K562 (cell line): ENCODE measurements around the gene INSL3. TPM values are rescaled to one million over a fixed set of nuclear protein-coding genes. Genes with fewer than 3 reads are reported as not detected.

Source experiments
- ARNT ChIP-seq, 2 experiments: fragments of 450-650 bp; IDR thresholded peaks; 2 replicates each; pipeline ENCODE4 v1.6.1; 2016; ENCODE audit warnings: mild to moderate bottlenecking in 1 of 2
- BHLHE40 ChIP-seq: IDR thresholded peaks from 2 replicates; pipeline ENCODE4 v1.6.1; 2011; ENCODE audit warnings: low read length, improper control_type of control experiment
- CBFB ChIP-seq: sonication (generic); formaldehyde crosslinking; IDR thresholded peaks from 2 replicates; pipeline ENCODE4 v1.4.0; 2020; ENCODE audit warnings: mild to moderate bottlenecking, missing genetic modification reagents
- CBX1 ChIP-seq: sonication (generic); IDR thresholded peaks from 2 replicates; pipeline ENCODE4 v1.6.1; 2016; ENCODE audit warnings: antibody characterized with exemption, low read depth, mild to moderate bottlenecking
- CSDE1 ChIP-seq, 2 experiments: fragments of 450-650 bp; IDR thresholded peaks; 2 replicates each; pipeline ENCODE4 v1.6.1; 2016; ENCODE audit warnings: mild to moderate bottlenecking in 1 of 2
- ETV1 ChIP-seq: fragments of 450-650 bp; conservative IDR thresholded peaks from 2 replicates; pipeline ENCODE4 v1.6.1; 2016; ENCODE audit warnings: missing genetic modification characterization, control low read depth, low read depth, missing compliant biosample characterization
- GABPB2 ChIP-seq: fragments of 250-450 bp; sonication (Bioruptor Pico); conservative IDR thresholded peaks from 2 replicates; pipeline ENCODE4 v1.5.1; 2021; ENCODE audit warnings: mild to moderate bottlenecking
- IFI16 ChIP-seq: fragments of 250-450 bp; sonication (Bioruptor Pico); IDR thresholded peaks from 2 replicates; pipeline ENCODE4 v2.1.2; 2022; ENCODE audit warnings: mild to moderate bottlenecking, inconsistent platforms
- KAT8 ChIP-seq: fragments of 450-650 bp; IDR thresholded peaks from 2 replicates; pipeline ENCODE4 v1.6.1; 2016; ENCODE audit warnings: low read depth, mild to moderate bottlenecking
- MXD1 ChIP-seq: fragments of 250-450 bp; sonication (Bioruptor Pico); IDR thresholded peaks from 2 replicates; pipeline ENCODE4 v1.8.0; 2021; ENCODE audit warnings: borderline replicate concordance, mild to moderate bottlenecking, moderate library complexity; ENCODE audit not compliant: poor library complexity, severe bottlenecking
- NR4A1 ChIP-seq, 2 experiments: fragments of 250-450 bp in 1 of 2; fragments of 450-650 bp in 1 of 2; sonication (Bioruptor Pico) in 1 of 2; IDR thresholded peaks; 2 replicates each; pipeline versions ENCODE4 v1.4.0 to v1.6.1; 2016 to 2020; ENCODE audit warnings: mild to moderate bottlenecking in 2 of 2, missing compliant biosample characterization in 1 of 2, missing genetic modification characterization in 1 of 2, moderate library complexity in 1 of 2
- RUNX1 ChIP-seq: sonication (generic); IDR thresholded peaks from 2 replicates; pipeline ENCODE4 v1.6.1; 2016; ENCODE audit warnings: antibody characterized with exemption, low read depth
- SIN3A ChIP-seq, 2 experiments: fragments of 150-350 bp in 1 of 2; IDR thresholded peaks; 2 replicates each; pipeline ENCODE4 v1.6.1; 2011 to 2016; ENCODE audit warnings: borderline replicate concordance in 2 of 2, low read depth in 2 of 2, low read length in 2 of 2, mild to moderate bottlenecking in 2 of 2, moderate library complexity in 2 of 2; ENCODE audit not compliant: control insufficient read depth in 1 of 2
- TFAM ChIP-seq: fragments of 250-450 bp; sonication (Bioruptor Pico); conservative IDR thresholded peaks from 2 replicates; pipeline ENCODE4 v1.5.0; 2021; ENCODE audit warnings: mild to moderate bottlenecking, moderate library complexity
- ZBTB17 ChIP-seq: fragments of 450-650 bp; formaldehyde crosslinking; IDR thresholded peaks from 2 replicates; pipeline ENCODE4 v1.4.0; 2020; ENCODE audit warnings: mild to moderate bottlenecking
- ZNF655 ChIP-seq: fragments of 250-450 bp; sonication (Bioruptor Pico); IDR thresholded peaks from 2 replicates; pipeline ENCODE4 v1.5.0; 2021
- ZNF668 ChIP-seq: fragments of 250-450 bp; sonication (Bioruptor Pico); IDR thresholded peaks from 2 replicates; pipeline ENCODE4 v1.8.0; 2022; ENCODE audit warnings: mild to moderate bottlenecking, inconsistent platforms
- polyA plus RNA-seq, 8 experiments: library from polyadenylated mRNA; depleted of rRNA in 4 of 8; stranded (reverse) in 5 of 8; unstranded in 3 of 8; fragments of >200 nt; fragmentation: Nextera tagmentation in 2 of 8; fragmentation: Illumina TruSeq in 1 of 8; extraction: Ambion mirVana in 2 of 8; extraction: Trizol in 1 of 8; gene quantifications; 2 replicates each; pipeline versions ENCODE4 v1.2.1 to v1.2.3, GENCODE V29; 2011 to 2014; ENCODE audit warnings: inconsistent platforms in 1 of 8, missing spikeins in 1 of 8
- total RNA-seq, 7 experiments: library from RNA; depleted of rRNA in 6 of 7; stranded (reverse); fragments of >200 nt in 6 of 7; fragmentation: Illumina TruSeq in 2 of 7; extraction: Trizol in 2 of 7; gene quantifications; 2 replicates each; pipeline versions ENCODE4 v1.2.1 to v1.2.3, GENCODE V29; 2011 to 2021; ENCODE audit warnings: low replicate concordance in 1 of 7
- TF ChIP-seq, protein P1 (sequence below): fragments of 450-650 bp; IDR thresholded peaks from 2 replicates; pipeline ENCODE4 v1.6.1; 2016; ENCODE audit warnings: borderline replicate concordance
- TF ChIP-seq, protein P2 (sequence below), 2 experiments: fragments of 450-650 bp in 1 of 2; IDR thresholded peaks; 2 replicates each; pipeline ENCODE4 v1.6.1; 2011 to 2017; ENCODE audit warnings: low read depth in 2 of 2, antibody characterized with exemption in 1 of 2, borderline replicate concordance in 1 of 2, low read length in 1 of 2, mild to moderate bottlenecking in 1 of 2, mixed read lengths in 1 of 2; ENCODE audit not compliant: control insufficient read depth in 1 of 2

INSL3 gene
- total and polyA plus RNA-seq, 9 of the 15 experiments (the other 6 are each of a cell fraction or from before 2014, with no cell fraction given) = not detected

DNA sequence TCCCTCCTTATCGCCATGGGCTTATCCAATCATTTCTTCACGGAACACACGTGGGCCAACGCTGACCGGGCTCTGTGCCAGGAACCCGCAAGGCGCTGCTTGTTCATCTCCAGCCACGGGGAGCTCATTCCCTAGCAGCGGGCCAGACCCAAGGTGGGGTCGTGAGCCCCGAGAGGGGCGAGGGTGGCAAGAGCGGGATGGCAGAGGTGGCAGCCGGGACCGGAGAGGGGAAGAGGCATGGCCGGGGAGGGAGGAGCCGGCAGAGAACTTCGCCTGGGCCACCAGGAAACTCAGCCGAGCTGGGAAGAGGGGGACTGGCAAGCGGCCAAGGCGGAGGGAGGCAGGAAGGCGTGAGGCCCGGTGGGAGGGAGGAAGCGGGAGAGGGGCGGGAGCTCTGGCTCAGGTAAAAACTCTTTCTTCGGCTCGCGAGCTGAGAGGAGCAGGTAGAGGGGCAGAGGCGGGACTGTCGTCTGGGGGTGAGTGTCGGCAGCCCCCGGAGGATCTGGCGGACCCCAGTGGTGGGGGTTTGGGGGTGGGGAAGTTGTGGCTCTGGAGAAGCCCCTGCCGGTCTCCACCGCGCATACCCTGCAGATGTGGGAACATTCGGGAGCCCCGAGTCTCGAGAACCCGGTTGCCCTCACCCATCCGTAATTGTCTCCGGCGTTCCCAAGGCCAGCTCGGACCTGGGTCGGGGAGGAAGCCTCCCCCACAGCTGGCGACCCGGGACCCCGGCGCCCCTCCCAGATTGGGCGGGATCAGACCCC is 26.4 kb downstream of the INSL3 start, which contains the start of gene B3GNT3 (continued):
- TF ChIP-seq, protein P1, sequence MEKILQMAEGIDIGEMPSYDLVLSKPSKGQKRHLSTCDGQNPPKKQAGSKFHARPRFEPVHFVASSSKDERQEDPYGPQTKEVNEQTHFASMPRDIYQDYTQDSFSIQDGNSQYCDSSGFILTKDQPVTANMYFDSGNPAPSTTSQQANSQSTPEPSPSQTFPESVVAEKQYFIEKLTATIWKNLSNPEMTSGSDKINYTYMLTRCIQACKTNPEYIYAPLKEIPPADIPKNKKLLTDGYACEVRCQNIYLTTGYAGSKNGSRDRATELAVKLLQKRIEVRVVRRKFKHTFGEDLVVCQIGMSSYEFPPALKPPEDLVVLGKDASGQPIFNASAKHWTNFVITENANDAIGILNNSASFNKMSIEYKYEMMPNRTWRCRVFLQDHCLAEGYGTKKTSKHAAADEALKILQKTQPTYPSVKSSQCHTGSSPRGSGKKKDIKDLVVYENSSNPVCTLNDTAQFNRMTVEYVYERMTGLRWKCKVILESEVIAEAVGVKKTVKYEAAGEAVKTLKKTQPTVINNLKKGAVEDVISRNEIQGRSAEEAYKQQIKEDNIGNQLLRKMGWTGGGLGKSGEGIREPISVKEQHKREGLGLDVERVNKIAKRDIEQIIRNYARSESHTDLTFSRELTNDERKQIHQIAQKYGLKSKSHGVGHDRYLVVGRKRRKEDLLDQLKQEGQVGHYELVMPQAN = peak; percentile 69
- TF ChIP-seq SIN3A (IDR thresholded peaks at IDR 0.05; ENCODE audit: borderline replicate concordance in 2 of 2, control insufficient read depth in 1 of 2, low read depth in 2 of 2, low read length in 2 of 2) = no peak
- TF ChIP-seq ZBTB17 = peak; percentile 68; the same call in 1 of the 2 replicates
- TF ChIP-seq BHLHE40 = 0 out of 2 replicates have a peak, but pooled peaks have one; percentile 19
- no peak for TF ChIP-seq TFAM
- no peak for TF ChIP-seq CSDE1 (IDR thresholded peaks at IDR 0.05)
- no peak for TF ChIP-seq IFI16 (CRISPR knock-in tag)
- peak; percentile 95 for TF ChIP-seq CBX1
- no peak for TF ChIP-seq ARNT (IDR thresholded peaks at IDR 0.05)
- no peak for TF ChIP-seq RUNX1
- TF ChIP-seq ZNF668 (CRISPR knock-in tag) = no peak
- TF ChIP-seq, protein P2, sequence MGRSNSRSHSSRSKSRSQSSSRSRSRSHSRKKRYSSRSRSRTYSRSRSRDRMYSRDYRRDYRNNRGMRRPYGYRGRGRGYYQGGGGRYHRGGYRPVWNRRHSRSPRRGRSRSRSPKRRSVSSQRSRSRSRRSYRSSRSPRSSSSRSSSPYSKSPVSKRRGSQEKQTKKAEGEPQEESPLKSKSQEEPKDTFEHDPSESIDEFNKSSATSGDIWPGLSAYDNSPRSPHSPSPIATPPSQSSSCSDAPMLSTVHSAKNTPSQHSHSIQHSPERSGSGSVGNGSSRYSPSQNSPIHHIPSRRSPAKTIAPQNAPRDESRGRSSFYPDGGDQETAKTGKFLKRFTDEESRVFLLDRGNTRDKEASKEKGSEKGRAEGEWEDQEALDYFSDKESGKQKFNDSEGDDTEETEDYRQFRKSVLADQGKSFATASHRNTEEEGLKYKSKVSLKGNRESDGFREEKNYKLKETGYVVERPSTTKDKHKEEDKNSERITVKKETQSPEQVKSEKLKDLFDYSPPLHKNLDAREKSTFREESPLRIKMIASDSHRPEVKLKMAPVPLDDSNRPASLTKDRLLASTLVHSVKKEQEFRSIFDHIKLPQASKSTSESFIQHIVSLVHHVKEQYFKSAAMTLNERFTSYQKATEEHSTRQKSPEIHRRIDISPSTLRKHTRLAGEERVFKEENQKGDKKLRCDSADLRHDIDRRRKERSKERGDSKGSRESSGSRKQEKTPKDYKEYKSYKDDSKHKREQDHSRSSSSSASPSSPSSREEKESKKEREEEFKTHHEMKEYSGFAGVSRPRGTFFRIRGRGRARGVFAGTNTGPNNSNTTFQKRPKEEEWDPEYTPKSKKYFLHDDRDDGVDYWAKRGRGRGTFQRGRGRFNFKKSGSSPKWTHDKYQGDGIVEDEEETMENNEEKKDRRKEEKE (IDR thresholded peaks at IDR 0.05; ENCODE audit: borderline replicate concordance in 1 of 2, control insufficient read depth in 1 of 2, low read depth in 2 of 2, low read length in 1 of 2) = no peak
- no peak for TF ChIP-seq NR4A1 (CRISPR knock-in tag; IDR thresholded peaks at IDR 0.05)
- 0 out of 2 replicates have a peak, but pooled peaks have one; percentile 29 for TF ChIP-seq NR4A1 (tag; IDR thresholded peaks at IDR 0.05)
- TF ChIP-seq KAT8 = no peak
- TF ChIP-seq GABPB2 (CRISPR knock-in tag) = no peak
- TF ChIP-seq ZNF655 (CRISPR knock-in tag) = no peak
- TF ChIP-seq CBFB = peak; percentile 79; the same call in 1 of the 2 replicates
- TF ChIP-seq MXD1 (CRISPR knock-in tag) = no peak
- no peak for TF ChIP-seq ETV1
